Loucy (cell line): Measurements from ENCODE around the gene ZNF668.

ENCODE experiments used
- H2AFZ ChIP-seq: fragments of 200-600 bp; sonication (generic); 2 replicates; pipeline ENCODE4 v1.6.0; 2016; ENCODE audit warnings: antibody characterized with exemption, mild to moderate bottlenecking, low read length, moderate library complexity
- H3F3A ChIP-seq: fragments of 200-600 bp; 2 replicates; pipeline ENCODE4 v1.6.0; 2016; ENCODE audit warnings: antibody characterized with exemption, low read depth, mild to moderate bottlenecking
- H3K27me3 ChIP-seq: fragments of 200-600 bp; sonication (generic); 2 replicates; pipeline ENCODE4 v1.6.1; 2014; ENCODE audit warnings: low read length, mild to moderate bottlenecking; ENCODE audit not compliant: insufficient read depth, poor library complexity, severe bottlenecking
- H3K36me3 ChIP-seq: fragments of 200-600 bp; sonication (generic); 2 replicates; pipeline ENCODE4 v1.6.1; 2016; ENCODE audit warnings: low read length; ENCODE audit not compliant: insufficient read depth
- H3K4me1 ChIP-seq: fragments of 200-600 bp; sonication (generic); 2 replicates; pipeline ENCODE4 v1.5.1; 2014; ENCODE audit warnings: low read length, mild to moderate bottlenecking; ENCODE audit not compliant: insufficient read depth, poor library complexity, severe bottlenecking
- H3K4me2 ChIP-seq: fragments of 200-600 bp; sonication (generic); 2 replicates; pipeline ENCODE4 v1.6.0; 2014; ENCODE audit warnings: antibody characterized with exemption, low read length, low read depth, mild to moderate bottlenecking; ENCODE audit not compliant: poor library complexity, severe bottlenecking
- H3K4me3 ChIP-seq: fragments of 200-600 bp; sonication (generic); 2 replicates; pipeline ENCODE4 v1.5.1; 2014; ENCODE audit warnings: low read length, mild to moderate bottlenecking, mixed read lengths; ENCODE audit not compliant: poor library complexity, severe bottlenecking
- H3K79me2 ChIP-seq: fragments of 200-600 bp; sonication (generic); 2 replicates; pipeline ENCODE4 v1.6.1; 2014; ENCODE audit warnings: low read length; ENCODE audit not compliant: insufficient read depth
- H3K9ac ChIP-seq: fragments of 200-600 bp; sonication (generic); 2 replicates; pipeline ENCODE4 v1.6.0; 2014; ENCODE audit warnings: mild to moderate bottlenecking, low read depth, low read length, moderate library complexity; ENCODE audit not compliant: poor library complexity, severe bottlenecking
- H3K9me2 ChIP-seq: fragments of 200-600 bp; sonication (generic); replicated peaks from 2 replicates; pipeline ENCODE4 v1.6.1; 2016; ENCODE audit warnings: low read depth, low read length, mixed read lengths
- H3K9me3 ChIP-seq: fragments of 200-600 bp; sonication (generic); 2 replicates; pipeline ENCODE4 v1.6.1; 2014; ENCODE audit warnings: mild to moderate bottlenecking, antibody characterized with exemption, low read length, low read depth; ENCODE audit not compliant: insufficient read depth
- H4K20me1 ChIP-seq: fragments of 200-600 bp; sonication (generic); 2 replicates; pipeline ENCODE4 v1.6.0; 2014; ENCODE audit warnings: antibody characterized with exemption, low read length, mild to moderate bottlenecking; ENCODE audit not compliant: insufficient read depth, poor library complexity, severe bottlenecking
- CTCF ChIP-seq: fragments of 200-600 bp; sonication (generic); conservative IDR thresholded peaks from 2 replicates; pipeline ENCODE4 v1.5.1; 2014; ENCODE audit warnings: mild to moderate bottlenecking, antibody characterized with exemption, low read length
- EZH2phosphoT487 ChIP-seq: fragments of 200-600 bp; IDR thresholded peaks from 2 replicates; pipeline ENCODE4 v1.6.1; 2018; ENCODE audit warnings: antibody characterized with exemption, mild to moderate bottlenecking, moderate library complexity, borderline replicate concordance

ZNF668 gene

GRCh38 chr16:31081428-31082351 is 7.7 kb upstream of the ZNF668 start:
- peaks cover 37% of the 10 kb centered on the region for H3K79me2 ChIP-seq
- H3K4me1 ChIP-seq = peaks cover 4% of the 10 kb centered on the region
- H3K9ac ChIP-seq = no peak overlapping the region
- no peaks in the 10 kb centered on the region for H3F3A ChIP-seq
- peaks cover 37% of the 10 kb centered on the region; the same call in 1 of the 2 replicates for H3K36me3 ChIP-seq
- TF ChIP-seq CTCF (no peak), EZH2phosphoT487 (no peak)
- H3K4me3 ChIP-seq = no peak overlapping the region
- no peaks in the 10 kb centered on the region for H3K9me3 ChIP-seq
- H3K27me3 ChIP-seq = no peaks in the 10 kb centered on the region
- peaks cover 33% of the 10 kb centered on the region for H4K20me1 ChIP-seq
- H3K9me2 ChIP-seq = no peaks in the 10 kb centered on the region
- no peak overlapping the region for H2AFZ ChIP-seq
- peak overlapping the region; percentile 27 for H3K4me2 ChIP-seq

- no peaks in the 10 kb centered on the region for H3K9me3 ChIP-seq
- H2AFZ ChIP-seq = no peak overlapping the region
- peaks cover 38% of the 10 kb centered on the region; the same call in 1 of the 2 replicates for H3K36me3 ChIP-seq
- H3K4me2 ChIP-seq = peak overlapping the region; percentile 27
- H3K9ac ChIP-seq = no peak overlapping the region
- H4K20me1 ChIP-seq = peaks cover 41% of the 10 kb centered on the region
- H3K4me1 ChIP-seq = peaks cover 5% of the 10 kb centered on the region
- no peaks in the 10 kb centered on the region for H3K9me2 ChIP-seq
- H3K4me3 ChIP-seq = no peak overlapping the region
- TF ChIP-seq CTCF (no peak), EZH2phosphoT487 (no peak)
- H3K79me2 ChIP-seq = peaks cover 45% of the 10 kb centered on the region
- H3F3A ChIP-seq = no peaks in the 10 kb centered on the region
- no peaks in the 10 kb centered on the region for H3K27me3 ChIP-seq
Observed at GRCh38 chr16:31080756-31081419, 6.8 kb upstream of the ZNF668 start.

- no peak overlapping the region for H3K9ac ChIP-seq
- no peak overlapping the region for H2AFZ ChIP-seq
- H3K36me3 ChIP-seq = peaks cover 35% of the 10 kb centered on the region; the same call in 1 of the 2 replicates
- H3K79me2 ChIP-seq = peaks cover 53% of the 10 kb centered on the region
- H4K20me1 ChIP-seq = peaks cover 48% of the 10 kb centered on the region
- H3K9me2 ChIP-seq = no peaks in the 10 kb centered on the region
- no peak overlapping the region for H3K4me2 ChIP-seq
- H3K9me3 ChIP-seq = no peaks in the 10 kb centered on the region
- no peak for TF ChIP-seq CTCF
- TF ChIP-seq EZH2phosphoT487 = no peak
- no peaks in the 10 kb centered on the region for H3K27me3 ChIP-seq
- no peaks in the 10 kb centered on the region for H3F3A ChIP-seq
- H3K4me1 ChIP-seq = peaks cover 12% of the 10 kb centered on the region
- H3K4me3 ChIP-seq = no peak overlapping the region
Observed at GRCh38 chr16:31080035-31080629, 6.1 kb upstream of the ZNF668 start.
